HepG2 (cell line): ENCODE measurements around the gene RUNX3.

ENCODE experiments used
- ZNF12 ChIP-seq: sonication (generic); formaldehyde crosslinking; IDR thresholded peaks from 2 replicates; pipeline ENCODE4 v1.5.0; 2020; ENCODE audit warnings: missing genetic modification reagents
- TF ChIP-seq, protein P1 (sequence below): sonication (generic); formaldehyde crosslinking; IDR thresholded peaks from 2 replicates; pipeline ENCODE4 v1.5.0; 2020; ENCODE audit warnings: mild to moderate bottlenecking, missing genetic modification reagents, moderate library complexity

DNA sequence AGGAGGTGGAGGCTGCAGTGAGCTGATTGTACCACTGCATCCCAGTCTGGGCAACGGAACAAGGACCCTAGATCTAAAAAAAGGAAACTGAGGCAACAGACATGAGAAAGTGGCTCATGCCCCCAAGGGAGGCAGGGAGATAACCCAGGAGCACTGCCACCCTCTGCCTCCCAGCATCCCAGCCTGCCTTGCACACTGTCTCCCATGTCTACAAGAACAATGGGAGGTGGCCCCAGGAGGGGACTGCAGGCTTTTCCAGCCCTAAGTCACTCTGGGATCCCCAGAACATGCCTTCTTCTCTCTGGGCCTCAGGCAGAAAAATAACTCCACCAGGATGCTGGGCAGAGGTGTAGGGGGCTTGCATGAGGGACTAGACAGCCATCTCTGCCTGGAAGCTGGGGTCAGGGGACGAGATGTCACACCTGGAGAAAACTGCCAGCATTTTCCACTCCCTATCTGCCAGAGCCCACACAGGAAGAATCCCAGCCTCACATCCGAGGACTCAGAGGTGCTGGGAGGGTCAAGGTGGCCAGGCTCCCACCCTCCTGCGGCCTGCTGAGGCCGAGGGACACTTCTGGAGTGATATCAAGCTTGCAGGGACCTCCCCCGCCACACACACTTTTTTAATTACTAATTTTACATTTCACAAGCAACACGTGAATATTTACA, 21.4 kb downstream of the RUNX3 start:
- TF ChIP-seq, protein P1, sequence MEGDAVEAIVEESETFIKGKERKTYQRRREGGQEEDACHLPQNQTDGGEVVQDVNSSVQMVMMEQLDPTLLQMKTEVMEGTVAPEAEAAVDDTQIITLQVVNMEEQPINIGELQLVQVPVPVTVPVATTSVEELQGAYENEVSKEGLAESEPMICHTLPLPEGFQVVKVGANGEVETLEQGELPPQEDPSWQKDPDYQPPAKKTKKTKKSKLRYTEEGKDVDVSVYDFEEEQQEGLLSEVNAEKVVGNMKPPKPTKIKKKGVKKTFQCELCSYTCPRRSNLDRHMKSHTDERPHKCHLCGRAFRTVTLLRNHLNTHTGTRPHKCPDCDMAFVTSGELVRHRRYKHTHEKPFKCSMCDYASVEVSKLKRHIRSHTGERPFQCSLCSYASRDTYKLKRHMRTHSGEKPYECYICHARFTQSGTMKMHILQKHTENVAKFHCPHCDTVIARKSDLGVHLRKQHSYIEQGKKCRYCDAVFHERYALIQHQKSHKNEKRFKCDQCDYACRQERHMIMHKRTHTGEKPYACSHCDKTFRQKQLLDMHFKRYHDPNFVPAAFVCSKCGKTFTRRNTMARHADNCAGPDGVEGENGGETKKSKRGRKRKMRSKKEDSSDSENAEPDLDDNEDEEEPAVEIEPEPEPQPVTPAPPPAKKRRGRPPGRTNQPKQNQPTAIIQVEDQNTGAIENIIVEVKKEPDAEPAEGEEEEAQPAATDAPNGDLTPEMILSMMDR (CRISPR knock-in tag), result no peak
- TF ChIP-seq ZNF12 (CRISPR knock-in tag), result no peak
